ENCODE results near the gene CAV1.

The CAV1 gene

GRCh38 chr7:116505278-116505677 lies 19.6 kb upstream of the CAV1 start:
- no peak for DNase-seq (ENCODE audit: low read depth)

GRCh38 chr7:116505823-116506222 lies 19.0 kb upstream of the CAV1 start:
- DNase-seq (ENCODE audit: low read depth), result no peak

GRCh38 chr7:116509982-116510579 lies 14.8 kb upstream of the CAV1 start:
- no peak for DNase-seq (ENCODE audit: low read depth)

- DNase-seq (ENCODE audit: low read depth), result no peak
Observed at GRCh38 chr7:116510795-116511194, 14.0 kb upstream of the CAV1 start.

- DNase-seq (ENCODE audit: low read depth), result no peak
Observed at GRCh38 chr7:116511552-116512519, 13.0 kb upstream of the CAV1 start.

GRCh38 chr7:116512520-116513188 lies 12.2 kb upstream of the CAV1 start:
- DNase-seq (ENCODE audit: low read depth), result no peak

GRCh38 chr7:116515584-116515983 lies 9.3 kb upstream of the CAV1 start:
- DNase-seq (ENCODE audit: low read depth), result no peak

GRCh38 chr7:116516324-116516723 lies 8.5 kb upstream of the CAV1 start:
- DNase-seq (ENCODE audit: low read depth), result no peak

- no peak for DNase-seq (ENCODE audit: low read depth)
Observed at GRCh38 chr7:116517626-116518025, 7.2 kb upstream of the CAV1 start.

- DNase-seq (ENCODE audit: low read depth), result no peak
Observed at GRCh38 chr7:116518961-116519360, 5.9 kb upstream of the CAV1 start.

- no peak for DNase-seq (ENCODE audit: low read depth)
Observed at GRCh38 chr7:116521046-116521664, 3.7 kb upstream of the CAV1 start.

GRCh38 chr7:116522247-116522646 lies 2.6 kb upstream of the CAV1 start:
- no peak for DNase-seq (ENCODE audit: low read depth)

GRCh38 chr7:116524221-116524608 lies 621 bp upstream of the CAV1 start:
- DNase-seq (ENCODE audit: low read depth), result no peak

GRCh38 chr7:116525298-116525912 lies 569 bp downstream of the CAV1 start:
- no peak for DNase-seq (ENCODE audit: low read depth)

- DNase-seq (ENCODE audit: low read depth), result no peak
Observed at GRCh38 chr7:116525913-116526861, 1.4 kb downstream of the CAV1 start.

GRCh38 chr7:116526897-116527296 lies 2.1 kb downstream of the CAV1 start:
- DNase-seq (ENCODE audit: low read depth), result no peak

GRCh38 chr7:116527521-116527920 lies 2.7 kb downstream of the CAV1 start:
- no peak for DNase-seq (ENCODE audit: low read depth)

GRCh38 chr7:116528008-116528789 lies 3.4 kb downstream of the CAV1 start:
- DNase-seq (ENCODE audit: low read depth), result no peak

- DNase-seq (ENCODE audit: low read depth), result no peak
Observed at GRCh38 chr7:116529250-116529649, 4.4 kb downstream of the CAV1 start.
